GM12878 (cell line): ENCODE results near the gene PITPNC1. TPM values are rescaled to one million over a fixed set of nuclear protein-coding genes. Genes with fewer than 3 reads are reported as not detected.

Source experiments
- ATAC-seq: fragments of 200-7000 bp; cut with Tn5 transposase; 3 replicates; pipeline ENCODE4 v1.9.1; 2020; ENCODE audit warnings: mild to moderate bottlenecking, moderate library complexity
- BruUV-seq: library from RNA; stranded (reverse); fragments of 400-500 nt; replicated peaks from 2 replicates; lab custom pipeline; 2021; lab: Mats Ljungman, UMichigan
- CTCF ChIA-PET: fragments of 300-600 bp; sonication (Branson Sonifier 250); formaldehyde crosslinking; extraction: SDS; loops from one replicate; lab custom pipeline; 2021; ENCODE audit warnings: inconsistent platforms; lab: Yijun Ruan, JAX
- POLR2A ChIA-PET: fragments of 350-600 bp; formaldehyde crosslinking; extraction: SDS; loops from one replicate; lab custom pipeline; 2021; ENCODE audit warnings: inconsistent platforms; lab: Charles Lee
- RAD21 ChIA-PET: fragments of 300-600 bp; sonication (Branson Sonifier 250); formaldehyde crosslinking; loops from one replicate; lab custom pipeline; 2023; ENCODE audit warnings: antibody characterized with exemption; ENCODE audit not compliant: unreplicated experiment; lab: Charles Lee
- SMC1A ChIA-PET: fragments of 300-600 bp; sonication (Branson Sonifier 250); formaldehyde crosslinking; loops from one replicate; lab custom pipeline; 2023; ENCODE audit not compliant: unreplicated experiment, uncharacterized antibody; lab: Charles Lee
- DNase-seq: peaks from one replicate; pipeline ENCODE4 v3.0.0-alpha.2; 2011; ENCODE audit warnings: low read depth, low spot score
- FAIRE-seq: peaks from 3 replicates; lab custom pipeline; 2011; peaks lifted over from hg19 to GRCh38; lab: Jason Lieb, UNC
- H2AFZ ChIP-seq: 2 replicates; pipeline ENCODE4 v1.6.0; 2011; ENCODE audit warnings: low read depth, low read length, control low read depth; ENCODE audit not compliant: control insufficient read depth
- H3K27ac ChIP-seq: 2 replicates; pipeline ENCODE4 v1.5.1; 2011; ENCODE audit warnings: control low read depth; ENCODE audit not compliant: control insufficient read depth, insufficient read depth
- H3K27me3 ChIP-seq, 2 experiments: replicated peaks in 1 of 2; 2 replicates each; pipeline versions ENCODE4 v1.6.0 to v1.6.1; 2011; ENCODE audit warnings: low read length in 1 of 2; ENCODE audit not compliant: control insufficient read depth in 2 of 2, insufficient read depth in 2 of 2
- H3K36me3 ChIP-seq, 2 experiments: 2 replicates each; pipeline ENCODE4 v1.5.1; 2011; ENCODE audit warnings: low read length in 1 of 2; ENCODE audit not compliant: control insufficient read depth in 2 of 2, insufficient read depth in 2 of 2
- H3K4me1 ChIP-seq: 2 replicates; pipeline ENCODE4 v1.6.1; 2011; ENCODE audit warnings: mild to moderate bottlenecking, low read length, moderate library complexity, mixed read lengths; ENCODE audit not compliant: control insufficient read depth, insufficient read depth
- H3K4me2 ChIP-seq: 2 replicates; pipeline ENCODE4 v1.6.0; 2011; ENCODE audit warnings: control low read depth; ENCODE audit not compliant: control insufficient read depth, insufficient read depth
- H3K4me3 ChIP-seq: fragments of 200-600 bp; sonication (generic); 2 replicates; pipeline ENCODE4 v1.5.1; 2016
- H3K79me2 ChIP-seq: 2 replicates; pipeline ENCODE4 v1.6.0; 2011; ENCODE audit warnings: low read length; ENCODE audit not compliant: control insufficient read depth, insufficient read depth
- H3K9ac ChIP-seq: 2 replicates; pipeline ENCODE4 v1.8.0; 2011; ENCODE audit warnings: low read length, control low read depth, mixed read lengths; ENCODE audit not compliant: control insufficient read depth, insufficient read depth
- H3K9me3 ChIP-seq: replicated peaks from 3 replicates; pipeline ENCODE4 v1.5.1; 2011; ENCODE audit warnings: mild to moderate bottlenecking, low read length; ENCODE audit not compliant: control insufficient read depth, insufficient read depth
- H4K20me1 ChIP-seq: 2 replicates; pipeline ENCODE4 v1.6.0; 2011; ENCODE audit not compliant: control insufficient read depth, insufficient read depth
- BHLHE40 ChIP-seq, 2 experiments: fragments of 450-650 bp in 1 of 2; IDR thresholded peaks; 2 replicates each; pipeline ENCODE4 v1.6.1; 2011 to 2017; ENCODE audit warnings: low read depth in 2 of 2, borderline replicate concordance in 1 of 2, improper control_type of control experiment in 1 of 2, low read length in 1 of 2, mild to moderate bottlenecking in 1 of 2
- CHD2 ChIP-seq: IDR thresholded peaks from 2 replicates; pipeline ENCODE4 v1.6.1; 2011; ENCODE audit warnings: low read depth, low read length, improper control_type of control experiment, borderline replicate concordance
- LARP7 ChIP-seq: fragments of 450-650 bp; IDR thresholded peaks from 2 replicates; pipeline ENCODE4 v1.6.1; 2017; ENCODE audit warnings: mild to moderate bottlenecking
- SMC3 ChIP-seq: IDR thresholded peaks from 2 replicates; pipeline ENCODE4 v1.6.1; 2011; ENCODE audit warnings: low read length, improper control_type of control experiment, borderline replicate concordance
- SUPT20H ChIP-seq: IDR thresholded peaks from 2 replicates; pipeline ENCODE4 v1.6.1; 2011; ENCODE audit warnings: low read depth, mild to moderate bottlenecking, low read length, moderate library complexity, borderline replicate concordance; ENCODE audit not compliant: control insufficient read depth
- WGBS: methylation state at CpG from one replicate; pipeline ENCODE4 v1.1.6; 2016; ENCODE audit warnings: low lambda C conversion rate; ENCODE audit not compliant: insufficient replicate concordance, insufficient coverage; ENCODE audit errors: missing lambda C conversion rate; 5-methylcytosine and 5-hydroxymethylcytosine counted together
- in situ Hi-C: fragments of 300-500 bp; cut with MboI; formaldehyde crosslinking; loops from 9 replicates; pipeline ENCODE4 v1.14.3; 2018; ENCODE audit warnings: mixed read lengths
- intact Hi-C: fragments of 100-400 bp; cut with micrococcal nuclease; formaldehyde crosslinking; loops from one replicate; pipeline ENCODE4 v1.14.2; 2022; ENCODE audit not compliant: unreplicated experiment
- polyA plus RNA-seq, 11 experiments: library from polyadenylated mRNA; depleted of rRNA in 4 of 11; unstranded in 6 of 11; stranded (reverse) in 5 of 11; fragments of >200 nt; fragmentation: Nextera tagmentation in 4 of 11; fragmentation: Illumina TruSeq in 1 of 11; extraction: Ambion mirVana in 4 of 11; extraction: Trizol in 1 of 11; gene quantifications; 1 replicate in 1 of 11; 2 replicates in 10 of 11; pipeline versions ENCODE4 v1.2.1 to v1.2.3, GENCODE V29; 2011 to 2016; ENCODE audit warnings: inconsistent platforms in 2 of 11, missing spikeins in 2 of 11, low read depth in 1 of 11
- total RNA-seq, 4 experiments: library from RNA; depleted of rRNA in 3 of 4; stranded (reverse); fragments of >200 nt in 3 of 4; fragmentation: Illumina TruSeq in 1 of 4; extraction: Trizol in 1 of 4; gene quantifications; 2 replicates each; pipeline versions ENCODE4 v1.2.1 to v1.2.3, GENCODE V29; 2013 to 2021
- TF ChIP-seq, protein P1 (sequence below): fragments of 450-650 bp; conservative IDR thresholded peaks from 2 replicates; pipeline ENCODE4 v1.6.1; 2017; ENCODE audit warnings: mild to moderate bottlenecking, moderate library complexity
- TF ChIP-seq, protein P2 (sequence below): IDR thresholded peaks from 2 replicates; pipeline ENCODE4 v1.6.1; 2012; ENCODE audit warnings: low read depth, low read length, improper control_type of control experiment

The PITPNC1 gene
- total and polyA plus RNA-seq, 10 of the 15 experiments (the other 5 are each of a cell fraction or from before 2014, with no cell fraction given): 12.2 to 62.4 (median 47.3) TPM

DNA sequence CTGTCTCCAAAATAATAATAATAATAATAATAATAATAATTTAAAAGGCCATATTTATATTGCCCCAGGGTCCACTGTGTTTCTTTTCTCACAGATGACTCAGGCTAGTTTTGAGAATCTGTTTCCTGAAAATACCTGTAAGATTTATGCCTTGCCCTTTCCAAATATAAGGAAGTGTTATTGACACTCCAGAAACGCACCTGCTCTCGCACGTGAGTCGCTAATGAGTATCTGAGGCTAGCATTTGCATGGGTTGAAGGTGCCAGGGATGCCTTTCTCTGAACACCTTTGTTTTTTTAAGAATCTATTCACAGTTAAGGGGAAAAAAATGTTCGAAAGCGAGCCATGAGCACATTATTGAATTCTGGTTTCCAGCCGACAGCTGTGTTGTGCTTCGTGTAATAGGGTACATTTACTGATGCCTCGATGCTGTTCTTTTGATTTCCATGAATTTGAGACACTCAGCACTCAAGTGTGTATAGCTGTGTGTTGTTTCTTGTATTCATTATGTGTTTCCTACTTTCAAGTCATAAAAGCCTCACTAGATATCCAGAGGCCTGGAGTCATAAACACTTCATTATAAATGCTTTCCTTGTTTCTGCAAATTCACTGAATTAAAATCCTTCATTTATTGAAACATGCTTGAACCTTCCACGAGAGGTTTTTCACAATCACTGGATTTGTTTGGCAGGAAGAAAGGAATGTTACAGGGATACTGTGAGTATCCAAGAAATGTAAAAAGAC is 295.7 kb downstream of the PITPNC1 start (continued):
- TF ChIP-seq BHLHE40 (IDR thresholded peaks at IDR 0.05; ENCODE audit: borderline replicate concordance in 1 of 2, low read depth in 2 of 2, low read length in 1 of 2): no peak
- no peak for TF ChIP-seq SUPT20H
- no peak for TF ChIP-seq SMC3
- TF ChIP-seq, protein P1, sequence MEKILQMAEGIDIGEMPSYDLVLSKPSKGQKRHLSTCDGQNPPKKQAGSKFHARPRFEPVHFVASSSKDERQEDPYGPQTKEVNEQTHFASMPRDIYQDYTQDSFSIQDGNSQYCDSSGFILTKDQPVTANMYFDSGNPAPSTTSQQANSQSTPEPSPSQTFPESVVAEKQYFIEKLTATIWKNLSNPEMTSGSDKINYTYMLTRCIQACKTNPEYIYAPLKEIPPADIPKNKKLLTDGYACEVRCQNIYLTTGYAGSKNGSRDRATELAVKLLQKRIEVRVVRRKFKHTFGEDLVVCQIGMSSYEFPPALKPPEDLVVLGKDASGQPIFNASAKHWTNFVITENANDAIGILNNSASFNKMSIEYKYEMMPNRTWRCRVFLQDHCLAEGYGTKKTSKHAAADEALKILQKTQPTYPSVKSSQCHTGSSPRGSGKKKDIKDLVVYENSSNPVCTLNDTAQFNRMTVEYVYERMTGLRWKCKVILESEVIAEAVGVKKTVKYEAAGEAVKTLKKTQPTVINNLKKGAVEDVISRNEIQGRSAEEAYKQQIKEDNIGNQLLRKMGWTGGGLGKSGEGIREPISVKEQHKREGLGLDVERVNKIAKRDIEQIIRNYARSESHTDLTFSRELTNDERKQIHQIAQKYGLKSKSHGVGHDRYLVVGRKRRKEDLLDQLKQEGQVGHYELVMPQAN: no peak
- no peak for TF ChIP-seq CHD2

DNA sequence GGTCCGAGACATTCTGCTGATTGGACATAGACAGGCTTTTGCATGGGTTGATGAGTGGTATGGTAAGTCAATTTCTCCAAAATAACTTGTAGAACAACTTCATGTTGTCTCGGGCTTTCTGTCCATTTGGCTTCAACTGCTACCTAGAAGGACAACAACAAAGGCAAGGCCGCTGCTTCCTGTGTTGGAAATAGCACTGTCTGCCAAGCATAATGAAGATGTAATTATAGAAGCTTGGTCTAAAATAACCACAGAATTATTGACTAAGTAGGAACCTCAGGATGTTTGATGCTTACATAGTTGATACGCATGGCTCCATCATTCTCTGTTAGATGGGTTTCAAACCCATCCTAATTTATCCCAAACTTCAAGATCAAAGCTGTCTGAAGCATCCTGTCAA is 298.4 kb downstream of the PITPNC1 start:
- no TSS peak for BruUV-seq
- intact Hi-C loops (no loop called here), in situ Hi-C loops (no loop called here)
- Histone ChIP-seq H3K27ac (no peak overlapping the region), H3K79me2 (no peaks in the 10 kb centered on the region), H3K9ac (no peak overlapping the region), H2AFZ (no peak overlapping the region), H4K20me1 (no peaks in the 10 kb centered on the region), H3K4me2 (no peak overlapping the region), H3K27me3 (no peaks in the 10 kb centered on the region), H3K9me3 (no peaks in the 10 kb centered on the region), H3K4me3 (no peak overlapping the region), H3K4me1 (peaks cover 24% of the 10 kb centered on the region), H3K36me3 (peaks cover 5% of the 10 kb centered on the region in 2 experiments)
- ChIA-PET POLR2A (interaction anchor here (1.5 kb wide), 1 partner anchor 10 kb away, joined by 3 read pairs; no protein-coding TSS in a partner anchor), SMC1A (interaction anchor here (0.9 to 2.0 kb wide), 3 partner anchors 10 to 155 kb away, joined by 3 to 8 read pairs (median 3); no protein-coding TSS in a partner anchor), CTCF (interaction anchor here (0.9 kb wide), 1 partner anchor 12 kb away, joined by 4 read pairs; no protein-coding TSS in a partner anchor), RAD21 (no interaction called here)
- no peak for DNase-seq
- ATAC-seq: no peak
- TF ChIP-seq, protein P2, sequence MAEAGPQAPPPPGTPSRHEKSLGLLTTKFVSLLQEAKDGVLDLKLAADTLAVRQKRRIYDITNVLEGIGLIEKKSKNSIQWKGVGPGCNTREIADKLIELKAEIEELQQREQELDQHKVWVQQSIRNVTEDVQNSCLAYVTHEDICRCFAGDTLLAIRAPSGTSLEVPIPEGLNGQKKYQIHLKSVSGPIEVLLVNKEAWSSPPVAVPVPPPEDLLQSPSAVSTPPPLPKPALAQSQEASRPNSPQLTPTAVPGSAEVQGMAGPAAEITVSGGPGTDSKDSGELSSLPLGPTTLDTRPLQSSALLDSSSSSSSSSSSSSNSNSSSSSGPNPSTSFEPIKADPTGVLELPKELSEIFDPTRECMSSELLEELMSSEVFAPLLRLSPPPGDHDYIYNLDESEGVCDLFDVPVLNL: no peak
- no peak for TF ChIP-seq LARP7
- 83% methylated on average over 4 of the region's 4 CpGs for WGBS
- FAIRE-seq: no peak
